Measurements from ENCODE around the gene UBL4A. TPM values are rescaled to one million over a fixed set of nuclear protein-coding genes. Genes with fewer than 3 reads are reported as not detected.
A peak's percentile ranks its signal among the peaks of the same experiment; 100 is the strongest.

UBL4A gene
- total and polyA plus RNA-seq, 9 of the 15 experiments (the other 6 are each of a cell fraction or from before 2014, with no cell fraction given), result 15.2 to 140 (median 100) TPM

- TF ChIP-seq ZMIZ1 (IDR thresholded peaks at IDR 0.05; ENCODE audit: low read depth in 2 of 2, low read length in 2 of 2), result no peak
- TF ChIP-seq REST (IDR thresholded peaks at IDR 0.05; ENCODE audit: borderline replicate concordance), result no peak
- no peak for TF ChIP-seq REST (CRISPR knock-in tag; IDR thresholded peaks at IDR 0.05; ENCODE audit: low read depth)
- TF ChIP-seq RNF219 (CRISPR knock-in tag; IDR thresholded peaks at IDR 0.05), result no peak
- no peak for TF ChIP-seq ZNF75A (CRISPR knock-in tag; IDR thresholded peaks at IDR 0.05)
- no peak for TF ChIP-seq HDAC6 (IDR thresholded peaks at IDR 0.05; ENCODE audit: low read depth, low read length)
- peak; percentile 97 for TF ChIP-seq GTF2A2 (tag; IDR thresholded peaks at IDR 0.05)
- no peak for TF ChIP-seq FIP1L1 (IDR thresholded peaks at IDR 0.05; ENCODE audit: low read depth, low read length, poor library complexity, severe bottlenecking)
- no peak for TF ChIP-seq NFYB (IDR thresholded peaks at IDR 0.05; ENCODE audit: extremely low read depth, insufficient read length)
- TF ChIP-seq POLR2B (IDR thresholded peaks at IDR 0.05; ENCODE audit: low read depth, partially characterized antibody), result no peak
- TF ChIP-seq ZNF431 (CRISPR knock-in tag; IDR thresholded peaks at IDR 0.05), result no peak
- TF ChIP-seq SNAPC5 (CRISPR knock-in tag; IDR thresholded peaks at IDR 0.05), result no peak
- TF ChIP-seq ZNF785 (CRISPR knock-in tag; IDR thresholded peaks at IDR 0.05), result no peak
Observed at GRCh38 chrX:154458116-154458953, 28.1 kb downstream of the UBL4A start, which contains the start of gene PLXNA3 (continued).
